Stimulated activated CD8-positive, alpha-beta memory T cell treated with anti-CD3 and anti-CD28 coated beads, Interleukin-12 subunit alpha, Interleukin-12 subunit beta, amount 100 ng/mL, for 24 hours (primary cell): ENCODE data around the gene N4BP2.
A peak's percentile ranks its signal among the peaks of the same experiment; 100 is the strongest.
"Not testable (repeated sequence)": the region's sequence is repeated elsewhere in the genome, so short reads cannot be mapped to it uniquely, and the experiment has no call there.

ENCODE experiments used
- DNase-seq: peaks from one replicate; pipeline ENCODE4 v3.0.0-alpha.2; 2020; ENCODE audit errors: extremely low read depth

Gene N4BP2

DNA sequence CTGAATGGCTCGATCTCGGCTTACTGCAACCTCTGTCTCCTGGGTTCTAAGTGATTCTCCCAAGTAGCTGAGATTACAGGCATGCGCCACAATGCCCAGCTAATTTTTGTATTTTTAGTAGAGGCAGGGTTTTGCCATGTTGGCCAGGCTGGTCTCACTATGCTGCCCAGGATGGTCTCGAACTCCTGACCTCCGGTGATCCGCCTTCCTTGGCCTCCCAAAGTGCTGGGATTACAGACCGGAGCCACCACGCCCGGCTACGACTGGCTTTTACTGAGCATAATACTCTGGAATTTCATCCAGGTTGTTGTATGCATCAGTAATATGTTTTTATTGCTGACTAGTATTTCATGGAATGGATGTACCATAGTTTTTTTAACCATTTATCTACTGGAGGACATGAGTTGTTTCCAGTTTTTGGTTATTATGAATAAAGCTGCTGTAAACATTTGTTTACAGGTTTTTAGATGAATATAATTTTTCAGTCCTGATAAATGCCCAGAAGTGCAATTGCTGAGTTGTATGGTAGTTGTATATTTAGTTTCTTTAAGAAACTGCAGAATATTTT, 31.2 kb downstream of the N4BP2 start:
- DNase-seq, result no peak

DNA sequence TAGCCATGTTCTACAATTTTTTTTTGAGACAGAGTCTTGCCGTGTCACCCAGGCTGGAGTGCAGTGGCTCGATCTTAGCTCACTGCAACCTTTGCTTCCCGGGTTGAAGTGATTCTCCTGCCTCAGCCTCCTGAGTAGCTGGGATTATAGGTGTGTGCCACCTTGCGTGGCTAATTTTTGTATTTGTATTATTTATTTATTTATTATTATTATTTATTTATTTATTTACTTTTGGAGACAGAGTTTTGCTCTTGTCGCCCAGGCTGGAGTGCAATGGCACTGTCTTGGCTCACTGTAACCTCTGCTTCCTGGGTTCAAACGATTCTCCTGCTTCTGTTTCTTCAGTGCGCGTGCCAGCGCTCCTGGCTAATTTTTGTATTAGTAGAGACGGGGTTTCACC, 36.8 kb downstream of the N4BP2 start:
- not testable (repeated sequence) for DNase-seq

DNA sequence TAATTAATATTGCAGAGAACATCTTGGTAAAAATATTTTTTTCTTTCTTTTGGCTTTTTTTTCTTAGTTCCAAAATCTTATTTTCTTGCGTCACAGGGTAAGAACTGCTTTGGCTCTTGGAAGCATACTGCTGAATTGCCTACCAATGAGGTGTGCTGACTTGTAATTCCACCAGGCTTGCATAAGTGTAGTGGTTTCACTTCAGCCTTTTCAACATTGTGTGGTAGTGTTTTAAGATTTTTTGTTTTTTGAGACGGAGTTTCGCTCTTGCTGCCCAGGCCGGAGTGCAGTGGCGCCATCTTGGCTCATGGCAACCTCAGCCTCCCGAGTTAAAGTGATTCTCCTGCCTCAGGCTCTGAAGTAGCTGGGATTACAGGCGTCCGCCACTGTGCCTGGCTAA, 42.4 kb downstream of the N4BP2 start:
- no peak for DNase-seq

DNA sequence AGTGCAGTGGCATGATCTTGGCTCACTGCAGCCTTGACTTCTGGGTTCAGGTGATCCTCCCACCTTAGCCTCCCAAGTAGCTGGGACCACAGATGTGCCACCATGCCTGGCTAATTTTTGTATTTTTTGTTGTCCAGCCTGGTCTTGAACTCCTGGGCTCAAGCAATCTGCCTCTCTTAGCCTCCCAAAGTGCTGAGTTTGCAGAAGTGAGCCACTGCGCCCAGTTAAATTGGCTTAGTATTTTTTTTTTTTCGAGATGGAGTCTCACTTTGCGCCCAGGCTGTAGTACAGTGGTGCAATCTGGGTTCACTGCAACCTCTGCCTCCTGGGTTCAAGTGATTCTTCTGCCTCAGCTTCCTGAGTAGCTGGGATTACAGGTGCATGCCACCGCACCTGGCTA, 50.5 kb downstream of the N4BP2 start:
- not testable (repeated sequence) for DNase-seq

DNA sequence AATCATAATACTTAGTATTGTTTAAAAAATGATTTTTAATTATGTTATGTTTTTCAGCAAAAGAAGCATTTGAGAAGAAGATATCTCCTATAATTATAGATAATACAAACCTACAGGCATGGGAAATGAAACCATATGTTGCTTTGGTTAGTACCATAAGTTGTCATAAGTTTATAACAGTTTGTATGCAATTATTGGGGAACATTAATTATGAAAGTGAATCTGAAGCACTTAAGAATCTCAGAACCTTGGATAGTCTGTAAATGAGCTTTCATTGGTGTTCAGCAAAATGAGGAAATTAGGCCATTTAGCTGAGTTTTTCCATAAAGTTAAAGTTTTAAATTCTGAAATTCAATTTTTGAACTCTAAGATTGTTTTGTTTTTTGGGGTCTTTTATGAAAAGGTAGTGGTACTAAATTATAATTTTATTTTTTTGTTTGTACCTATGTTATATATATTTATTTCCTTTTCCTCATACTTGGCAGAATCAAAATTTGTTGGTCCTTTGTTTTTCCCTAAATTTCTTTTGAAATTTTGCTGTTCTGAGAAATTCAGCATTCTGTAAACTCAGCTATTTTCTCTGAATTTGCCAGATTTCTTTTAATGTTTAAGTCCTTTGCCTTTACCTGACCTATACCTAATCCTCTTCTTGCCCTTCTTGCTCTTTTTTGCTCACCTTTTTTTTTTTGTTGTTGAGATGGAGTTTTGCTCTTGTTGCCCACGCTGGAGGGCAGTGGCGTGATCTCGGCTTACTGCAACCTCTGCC, 55.6 kb downstream of the N4BP2 start:
- DNase-seq, result no peak

DNA sequence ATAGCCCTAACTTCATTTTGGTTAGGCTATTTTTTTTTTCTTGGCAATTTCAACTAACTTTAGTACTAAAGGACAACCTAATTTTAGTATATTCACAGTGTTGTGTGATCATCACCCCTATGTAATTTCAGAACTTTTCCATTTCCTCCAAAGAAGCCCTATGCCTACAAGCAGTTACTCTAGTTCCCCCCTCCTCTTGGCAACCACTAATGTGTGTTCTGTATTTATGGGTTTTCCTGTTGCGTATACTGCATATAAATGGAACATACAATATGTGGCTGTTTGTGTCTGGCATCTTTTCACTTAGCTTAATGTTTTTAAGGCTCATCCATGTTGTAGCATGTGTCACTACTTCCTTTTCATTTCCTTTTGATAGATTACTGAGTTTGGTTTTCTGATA, 57.6 kb downstream of the N4BP2 start:
- no peak for DNase-seq

DNA sequence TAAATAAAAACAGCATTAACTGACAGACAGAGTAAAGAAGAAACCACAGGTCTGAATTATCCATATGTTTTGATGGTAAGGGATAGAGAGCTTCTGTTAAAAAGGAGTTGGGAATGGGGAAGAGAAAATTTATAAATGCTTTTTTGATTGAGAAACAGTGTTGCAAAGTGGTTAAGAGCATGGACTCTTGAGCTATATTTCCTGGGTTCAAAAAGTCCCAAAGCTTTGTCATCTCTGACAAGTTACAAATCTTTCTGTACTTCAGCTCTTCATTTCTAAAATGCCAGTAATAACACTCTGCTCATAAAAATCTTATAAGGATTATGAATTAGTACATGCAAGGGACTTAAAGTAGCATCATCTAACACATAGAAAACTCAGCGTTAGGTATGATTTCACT, 62.2 kb downstream of the N4BP2 start:
- DNase-seq, result no peak

DNA sequence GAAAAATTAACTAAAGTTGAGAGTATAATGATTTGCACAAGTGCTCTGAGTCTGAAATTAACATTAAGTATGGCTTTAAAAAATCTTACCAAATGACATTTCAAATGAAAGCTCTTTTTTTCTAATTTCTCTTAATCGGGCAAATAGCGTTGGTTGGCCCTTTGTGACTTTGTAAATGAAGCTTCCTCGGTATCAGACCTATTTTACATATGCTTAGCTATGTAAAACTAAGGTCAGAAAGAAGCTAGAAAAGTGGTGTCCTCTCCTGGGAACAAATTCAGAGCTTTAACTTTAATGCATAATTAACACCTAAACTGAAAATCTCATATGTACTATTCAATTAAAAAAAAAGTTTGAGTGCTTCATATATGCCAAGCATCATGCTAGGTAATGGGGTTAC, 62.7 kb downstream of the N4BP2 start:
- no peak for DNase-seq

DNA sequence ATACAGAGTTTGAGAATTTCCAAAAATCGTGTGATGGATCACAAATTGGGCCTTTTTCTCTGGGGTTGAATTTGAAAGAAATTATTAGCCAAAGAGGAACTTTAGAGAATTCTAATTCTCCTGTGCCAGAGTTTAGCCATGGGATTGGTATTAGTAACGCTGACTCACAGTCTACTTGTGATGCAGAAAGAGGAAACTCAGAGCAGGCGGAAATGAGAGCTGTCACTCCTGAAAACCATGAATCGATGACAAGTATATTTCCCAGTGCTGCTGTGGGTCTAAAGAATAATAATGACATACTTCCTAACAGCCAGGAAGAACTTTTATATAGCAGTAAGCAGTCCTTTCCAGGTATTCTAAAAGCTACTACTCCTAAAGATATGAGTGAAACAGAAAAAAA, 64.9 kb downstream of the N4BP2 start:
- no peak for DNase-seq

DNA sequence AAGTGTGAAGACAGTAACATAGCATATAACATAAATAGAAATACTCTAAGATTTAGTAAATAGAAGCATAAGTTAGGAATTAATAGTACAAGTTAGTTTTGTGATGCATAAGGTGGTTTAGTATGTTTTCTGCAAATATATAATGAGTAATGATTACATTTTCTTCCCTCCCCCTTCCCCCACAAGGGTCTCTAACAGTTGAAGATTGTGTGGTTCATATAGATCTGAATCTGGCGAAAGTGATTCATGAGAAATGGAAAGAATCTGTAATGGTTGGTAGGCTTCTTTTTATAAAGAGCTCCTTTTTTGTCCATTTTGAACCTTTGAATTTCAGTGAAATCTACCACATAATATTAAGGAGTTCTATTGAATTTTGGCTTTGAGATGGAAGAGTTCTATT, 66.3 kb downstream of the N4BP2 start:
- DNase-seq, result no peak

DNA sequence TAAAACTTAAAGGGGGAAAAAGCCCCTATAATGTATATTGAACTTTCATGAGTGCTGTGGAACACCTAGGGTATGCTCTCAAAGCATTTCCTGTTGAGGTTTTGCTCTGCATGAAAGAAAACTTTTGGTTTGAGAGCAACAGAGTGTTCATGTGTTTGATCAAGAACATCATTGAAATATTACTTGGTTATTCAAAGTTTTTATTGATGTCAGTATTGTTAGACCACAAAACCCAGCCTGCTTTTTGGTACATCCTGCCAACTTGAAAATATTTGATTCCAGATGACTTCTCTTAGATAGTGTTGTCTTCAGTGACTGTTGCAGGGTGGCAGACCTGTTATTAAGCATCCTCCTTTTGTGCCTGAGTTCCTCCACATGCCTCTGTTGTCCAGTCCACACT, 68.0 kb downstream of the N4BP2 start:
- no peak for DNase-seq

DNA sequence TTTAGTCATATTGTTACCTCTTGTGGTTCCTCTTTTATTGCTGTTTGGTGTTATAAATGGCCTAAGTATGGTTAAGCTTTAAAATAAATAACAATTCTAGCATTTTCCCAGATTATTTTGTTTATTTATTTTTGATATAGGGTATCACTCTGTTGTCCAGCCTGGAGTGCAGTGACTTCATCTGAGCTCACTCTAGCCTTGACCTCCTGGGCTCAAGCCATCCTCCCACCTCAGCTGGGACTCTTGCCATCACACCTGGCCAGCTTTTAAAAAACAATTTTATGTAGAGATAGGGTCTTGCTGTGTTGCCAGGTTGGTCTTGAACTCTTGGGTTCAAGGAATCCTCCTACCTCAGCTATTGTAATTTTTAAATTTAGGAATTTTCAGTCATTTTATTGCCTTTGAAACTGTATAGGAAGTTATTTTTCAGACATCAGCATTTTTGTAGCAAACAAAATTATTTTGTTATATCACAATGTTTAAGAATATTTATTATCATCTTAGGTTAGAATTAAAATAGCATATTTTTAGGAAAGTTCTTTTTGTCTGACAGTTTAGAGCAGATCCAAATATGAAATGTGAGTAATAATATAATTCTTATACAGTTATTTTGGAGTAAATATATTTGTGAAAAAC, 73.9 kb downstream of the N4BP2 start:
- DNase-seq, result no peak

DNA sequence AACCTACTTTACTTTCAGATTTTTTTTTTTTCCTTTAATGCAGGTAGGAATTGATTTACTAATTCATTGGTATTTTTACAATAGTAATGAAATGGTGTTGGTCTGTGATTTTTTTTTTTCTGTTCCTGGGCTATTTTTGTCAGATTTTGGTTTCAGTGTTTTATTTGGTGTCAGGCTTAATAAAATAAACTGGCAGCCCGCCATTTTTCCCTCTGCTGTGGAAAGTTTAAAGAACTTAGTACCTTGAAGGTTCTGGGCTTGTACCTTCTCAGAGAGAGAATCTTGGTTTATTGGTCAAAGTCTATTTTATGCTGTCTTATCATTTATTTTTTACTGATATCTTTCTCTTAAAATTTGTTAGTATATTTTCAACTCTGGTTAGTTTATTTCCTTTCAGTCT, 76.2 kb downstream of the N4BP2 start:
- DNase-seq, result no peak

DNA sequence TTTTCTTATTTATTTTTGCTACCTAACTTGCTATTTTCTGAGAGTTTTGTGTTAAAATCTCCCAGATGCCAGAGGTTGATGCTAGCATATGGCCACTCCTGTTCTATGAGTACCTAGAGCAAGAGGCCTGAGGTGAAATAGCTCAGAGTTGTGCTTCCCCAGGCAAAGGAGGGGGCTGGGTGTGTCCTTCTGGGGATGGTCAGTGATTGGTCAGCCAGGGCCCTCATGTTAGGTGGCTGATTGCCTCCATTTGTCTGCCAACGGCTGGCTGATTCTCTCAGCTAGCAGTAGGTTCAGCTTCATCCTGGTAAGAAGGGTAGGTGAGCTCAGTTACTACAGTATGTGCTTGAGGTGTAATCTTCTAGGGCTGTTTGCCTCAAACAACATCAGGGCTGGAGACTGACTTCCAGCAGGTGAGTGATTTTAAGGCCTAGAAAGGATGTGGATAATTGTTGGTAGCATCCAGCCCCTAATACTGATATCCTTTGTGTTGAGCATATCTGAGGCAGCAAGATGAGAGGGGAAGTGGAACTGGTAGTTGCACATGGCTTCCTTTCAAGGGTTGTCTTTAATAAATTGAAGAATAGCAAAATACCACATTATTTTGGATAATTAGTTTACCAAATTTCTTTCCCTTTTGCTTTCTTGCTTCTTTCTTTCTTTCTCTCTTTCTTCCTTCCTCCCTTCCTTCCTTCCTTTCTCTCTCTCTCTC, 77.7 kb downstream of the N4BP2 start:
- DNase-seq, result no peak

DNA sequence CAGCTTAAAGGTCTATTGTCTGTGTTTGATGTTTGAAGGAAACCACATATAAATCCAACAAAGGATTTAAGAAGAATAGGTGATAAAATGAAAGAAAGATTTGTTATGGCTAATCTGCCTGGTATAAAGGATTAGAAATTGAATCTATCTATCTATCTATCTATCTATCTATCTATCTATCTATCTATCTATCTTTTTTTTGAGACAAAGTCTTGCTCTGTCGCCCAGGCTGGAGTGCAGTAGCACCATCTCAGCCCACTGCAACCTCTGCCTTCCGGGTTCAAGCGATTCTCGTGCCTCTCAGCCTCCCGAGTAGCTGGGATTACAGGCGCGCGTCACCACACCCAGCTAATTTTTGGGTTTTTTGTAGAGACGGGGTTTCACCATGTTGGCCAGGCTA, 79.6 kb downstream of the N4BP2 start:
- not testable (repeated sequence) for DNase-seq

DNA sequence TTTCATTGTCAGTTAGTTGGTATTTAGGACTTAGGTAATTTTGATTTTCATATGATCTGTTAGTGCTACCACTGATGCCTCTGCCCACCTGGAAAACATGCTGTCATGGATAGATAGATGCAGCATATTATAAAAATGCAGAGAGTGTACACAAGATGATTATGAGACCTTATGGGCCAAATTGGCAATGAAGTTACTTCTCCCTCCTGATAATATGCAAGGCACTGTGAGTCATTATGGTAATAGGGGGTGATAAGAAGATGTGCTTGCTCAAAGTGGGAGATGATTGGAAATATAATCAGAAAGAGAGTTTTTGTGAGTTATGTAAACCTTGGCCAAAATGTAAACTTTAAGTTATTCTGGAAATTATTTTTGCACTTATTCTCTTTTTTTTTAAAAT, 83.5 kb downstream of the N4BP2 start:
- DNase-seq, result no peak

DNA sequence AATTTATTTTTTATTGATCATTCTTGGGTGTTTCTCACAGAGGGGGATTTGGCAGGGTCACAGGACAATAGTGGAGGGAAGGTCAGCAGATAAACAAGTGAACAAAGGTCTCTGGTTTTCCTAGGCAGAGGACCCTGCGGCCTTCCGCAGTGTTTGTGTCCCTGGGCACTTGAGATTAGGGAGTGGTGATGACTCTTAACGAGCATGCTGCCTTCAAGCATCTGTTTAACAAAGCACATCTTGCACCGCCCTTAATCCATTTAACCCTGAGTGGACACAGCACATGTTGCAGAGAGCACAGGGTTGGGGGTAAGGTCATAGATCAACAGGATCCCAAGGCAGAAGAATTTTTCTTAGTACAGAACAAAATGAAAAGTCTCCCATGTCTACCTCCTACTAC, 83.9 kb downstream of the N4BP2 start:
- not testable (repeated sequence) for DNase-seq

DNA sequence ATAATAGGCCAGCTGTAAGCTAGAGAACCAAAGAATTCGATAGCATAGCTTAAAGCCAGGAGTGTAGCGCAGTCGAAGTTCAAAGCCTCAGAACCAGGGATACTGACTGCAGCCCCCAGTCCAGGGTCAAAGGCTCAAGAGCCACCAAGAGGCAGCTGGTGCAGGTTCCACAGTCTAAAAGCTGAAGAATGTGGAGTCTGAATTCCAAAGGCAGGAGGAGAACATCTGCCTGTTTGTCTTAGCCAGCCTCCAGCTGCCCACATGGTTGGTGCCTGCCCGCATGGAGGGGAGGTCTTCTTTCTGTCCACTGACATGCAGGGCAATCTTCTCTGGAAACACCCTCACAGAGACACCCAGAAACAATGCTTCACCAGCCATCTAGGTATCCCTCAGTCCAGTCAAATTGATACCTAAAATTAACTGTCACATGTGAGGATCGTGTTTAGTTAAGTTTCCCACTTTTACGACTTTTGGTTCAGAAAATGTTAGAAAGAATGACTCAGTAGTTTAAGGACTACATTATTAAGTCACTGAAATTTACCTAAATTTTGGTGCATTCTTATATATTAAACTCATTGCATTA, 87.4 kb downstream of the N4BP2 start:
- DNase-seq, result no peak

DNA sequence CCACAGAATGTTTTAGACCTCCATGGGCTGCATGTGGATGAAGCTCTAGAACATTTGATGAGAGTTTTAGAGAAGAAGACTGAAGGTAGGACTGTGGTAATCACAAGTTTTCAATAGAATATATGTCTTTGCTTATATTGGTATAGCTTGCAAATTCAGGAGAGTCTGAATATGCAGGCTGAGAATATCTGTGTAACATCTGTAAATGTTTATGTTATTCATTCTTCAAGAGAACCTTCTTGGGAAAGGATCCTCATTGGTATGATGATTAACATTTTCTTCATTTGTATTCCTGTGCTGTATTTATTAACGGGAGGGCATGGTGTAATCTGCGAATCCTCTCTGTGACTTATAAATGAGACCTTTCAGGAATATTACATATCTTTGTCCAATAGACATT, 88.1 kb downstream of the N4BP2 start:
- DNase-seq, result no peak

DNA sequence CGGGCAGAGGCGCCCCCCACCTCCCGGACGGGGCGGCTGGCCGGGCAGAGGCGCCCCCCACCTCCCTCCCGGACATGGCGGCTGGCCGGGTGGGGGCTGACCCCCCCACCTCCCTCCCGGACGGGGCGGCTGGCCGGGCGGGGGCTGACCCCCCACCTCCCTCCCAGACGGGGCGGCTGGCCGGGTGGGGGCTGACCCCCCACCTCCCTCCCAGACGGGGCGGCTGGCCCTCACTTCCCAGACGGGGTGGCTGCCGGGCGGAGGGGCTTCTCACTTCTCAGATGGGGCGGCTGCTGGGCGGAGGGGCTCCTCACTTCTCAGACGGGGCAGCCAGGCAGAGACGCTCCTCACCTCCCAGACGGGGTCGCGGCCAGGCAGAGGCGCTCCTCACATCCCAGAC, 90.8 kb downstream of the N4BP2 start:
- DNase-seq, result not testable (repeated sequence)

DNA sequence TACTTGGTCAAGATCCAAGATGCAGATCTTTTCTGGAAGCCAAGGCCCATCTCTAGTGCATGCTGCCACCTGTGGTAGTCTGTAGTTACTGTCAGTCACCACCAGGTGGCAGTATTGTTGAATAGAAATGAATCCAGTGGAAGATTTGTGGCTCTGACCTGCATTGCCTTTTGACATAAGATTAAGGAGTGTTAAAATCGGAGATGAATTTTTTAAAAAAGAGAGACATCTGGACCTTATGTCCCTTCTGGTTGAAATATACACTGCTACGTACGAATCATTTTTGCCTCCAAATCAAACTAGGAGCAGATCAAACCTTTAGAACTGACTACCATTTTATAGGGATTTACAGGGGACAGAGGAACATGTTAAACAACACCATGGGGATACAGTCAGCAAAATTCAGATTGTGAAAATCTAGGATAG, 93.3 kb downstream of the N4BP2 start:
- peak; percentile 21 for DNase-seq

DNA sequence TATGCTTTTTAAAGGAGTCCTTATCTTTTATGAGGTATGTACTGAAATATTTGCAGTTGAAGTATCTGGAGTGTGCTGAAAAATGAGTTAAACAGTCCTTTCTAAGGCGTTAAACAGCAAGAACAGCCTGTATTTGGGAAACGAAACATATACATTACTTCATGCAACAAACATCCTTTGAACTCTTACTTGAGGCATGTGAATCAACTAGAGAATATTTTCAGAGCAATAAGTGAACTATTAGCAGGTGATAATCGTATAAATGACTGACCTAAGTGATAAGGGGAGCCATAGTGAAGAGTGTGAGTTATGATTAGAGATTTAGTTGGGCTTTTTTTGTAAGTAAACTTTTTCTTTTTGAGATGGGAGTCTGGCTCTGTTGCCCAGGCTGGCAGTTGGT, 94.3 kb downstream of the N4BP2 start:
- no peak for DNase-seq
